Measurements from ENCODE around the gene CDH15. TPM values are rescaled to one million over a fixed set of nuclear protein-coding genes. Genes with fewer than 3 reads are reported as not detected.

The CDH15 gene
- polyA plus RNA-seq, 1 donor from 2014 or later, result not detected

DNA sequence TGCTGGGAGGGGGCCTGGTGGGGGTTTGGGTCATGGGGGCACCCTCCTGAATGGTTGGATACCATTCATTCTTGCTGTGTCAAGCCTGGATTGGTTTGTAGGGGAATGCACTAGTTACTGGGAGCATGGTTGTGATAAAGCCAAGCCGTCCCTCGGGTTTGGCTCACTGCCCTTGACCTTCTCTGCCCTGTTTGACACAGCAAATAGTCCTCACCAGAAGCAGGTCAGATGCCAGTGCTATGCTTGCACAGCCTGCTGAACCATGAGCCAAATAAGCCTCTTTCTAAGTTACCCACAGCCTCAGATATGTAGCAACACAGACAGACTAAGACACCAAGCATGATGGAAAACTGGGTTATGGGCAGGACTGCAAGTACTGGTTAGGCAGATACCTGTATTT, 60.6 kb downstream of the CDH15 start:
- no peak overlapping the region for H3K9ac ChIP-seq (ENCODE audit: low read length)
- no peaks in the 10 kb centered on the region for H3F3A ChIP-seq (ENCODE audit: insufficient read depth, low read length, poor library complexity, severe bottlenecking)
- H3K27ac ChIP-seq (ENCODE audit: low read length), result no peak overlapping the region
- H3K9me3 ChIP-seq (ENCODE audit: low read length), result no peaks in the 10 kb centered on the region
- no peak overlapping the region for H3K4me3 ChIP-seq (ENCODE audit: low read length)
- no peaks in the 10 kb centered on the region for H3K79me2 ChIP-seq (replicated peaks; ENCODE audit: insufficient read depth, low read length)
- peaks cover 7% of the 10 kb centered on the region for H3K36me3 ChIP-seq (ENCODE audit: insufficient read depth, low read length)
- no peaks in the 10 kb centered on the region for H4K20me1 ChIP-seq (ENCODE audit: insufficient read depth)
- H3K4me2 ChIP-seq (ENCODE audit: low read length), result no peak overlapping the region
- no peaks in the 10 kb centered on the region for H3K27me3 ChIP-seq (ENCODE audit: insufficient read depth, low read depth, low read length)
- no peak overlapping the region for H2AFZ ChIP-seq (ENCODE audit: low read depth, low read length)
- no peaks in the 10 kb centered on the region for H3K9me2 ChIP-seq (ENCODE audit: insufficient read depth, low read length)
- TF ChIP-seq, protein P1, sequence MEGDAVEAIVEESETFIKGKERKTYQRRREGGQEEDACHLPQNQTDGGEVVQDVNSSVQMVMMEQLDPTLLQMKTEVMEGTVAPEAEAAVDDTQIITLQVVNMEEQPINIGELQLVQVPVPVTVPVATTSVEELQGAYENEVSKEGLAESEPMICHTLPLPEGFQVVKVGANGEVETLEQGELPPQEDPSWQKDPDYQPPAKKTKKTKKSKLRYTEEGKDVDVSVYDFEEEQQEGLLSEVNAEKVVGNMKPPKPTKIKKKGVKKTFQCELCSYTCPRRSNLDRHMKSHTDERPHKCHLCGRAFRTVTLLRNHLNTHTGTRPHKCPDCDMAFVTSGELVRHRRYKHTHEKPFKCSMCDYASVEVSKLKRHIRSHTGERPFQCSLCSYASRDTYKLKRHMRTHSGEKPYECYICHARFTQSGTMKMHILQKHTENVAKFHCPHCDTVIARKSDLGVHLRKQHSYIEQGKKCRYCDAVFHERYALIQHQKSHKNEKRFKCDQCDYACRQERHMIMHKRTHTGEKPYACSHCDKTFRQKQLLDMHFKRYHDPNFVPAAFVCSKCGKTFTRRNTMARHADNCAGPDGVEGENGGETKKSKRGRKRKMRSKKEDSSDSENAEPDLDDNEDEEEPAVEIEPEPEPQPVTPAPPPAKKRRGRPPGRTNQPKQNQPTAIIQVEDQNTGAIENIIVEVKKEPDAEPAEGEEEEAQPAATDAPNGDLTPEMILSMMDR (IDR thresholded peaks at IDR 0.05; ENCODE audit: poor library complexity, severe bottlenecking), result no peak
- TF ChIP-seq TAF1 (IDR thresholded peaks at IDR 0.05; ENCODE audit: low read depth), result no peak
- TF ChIP-seq MXI1 (conservative IDR thresholded peaks at IDR 0.05; ENCODE audit: poor library complexity, severe bottlenecking), result no peak
- no peak for TF ChIP-seq POLR2AphosphoS5 (IDR thresholded peaks at IDR 0.05)
- no peak for TF ChIP-seq RAD21 (conservative IDR thresholded peaks at IDR 0.05)
- TF ChIP-seq EP300 (conservative IDR thresholded peaks at IDR 0.05; ENCODE audit: poor library complexity, severe bottlenecking), result no peak
- no peak for TF ChIP-seq SMC3 (conservative IDR thresholded peaks at IDR 0.05; ENCODE audit: poor library complexity)
- TF ChIP-seq, protein P2, sequence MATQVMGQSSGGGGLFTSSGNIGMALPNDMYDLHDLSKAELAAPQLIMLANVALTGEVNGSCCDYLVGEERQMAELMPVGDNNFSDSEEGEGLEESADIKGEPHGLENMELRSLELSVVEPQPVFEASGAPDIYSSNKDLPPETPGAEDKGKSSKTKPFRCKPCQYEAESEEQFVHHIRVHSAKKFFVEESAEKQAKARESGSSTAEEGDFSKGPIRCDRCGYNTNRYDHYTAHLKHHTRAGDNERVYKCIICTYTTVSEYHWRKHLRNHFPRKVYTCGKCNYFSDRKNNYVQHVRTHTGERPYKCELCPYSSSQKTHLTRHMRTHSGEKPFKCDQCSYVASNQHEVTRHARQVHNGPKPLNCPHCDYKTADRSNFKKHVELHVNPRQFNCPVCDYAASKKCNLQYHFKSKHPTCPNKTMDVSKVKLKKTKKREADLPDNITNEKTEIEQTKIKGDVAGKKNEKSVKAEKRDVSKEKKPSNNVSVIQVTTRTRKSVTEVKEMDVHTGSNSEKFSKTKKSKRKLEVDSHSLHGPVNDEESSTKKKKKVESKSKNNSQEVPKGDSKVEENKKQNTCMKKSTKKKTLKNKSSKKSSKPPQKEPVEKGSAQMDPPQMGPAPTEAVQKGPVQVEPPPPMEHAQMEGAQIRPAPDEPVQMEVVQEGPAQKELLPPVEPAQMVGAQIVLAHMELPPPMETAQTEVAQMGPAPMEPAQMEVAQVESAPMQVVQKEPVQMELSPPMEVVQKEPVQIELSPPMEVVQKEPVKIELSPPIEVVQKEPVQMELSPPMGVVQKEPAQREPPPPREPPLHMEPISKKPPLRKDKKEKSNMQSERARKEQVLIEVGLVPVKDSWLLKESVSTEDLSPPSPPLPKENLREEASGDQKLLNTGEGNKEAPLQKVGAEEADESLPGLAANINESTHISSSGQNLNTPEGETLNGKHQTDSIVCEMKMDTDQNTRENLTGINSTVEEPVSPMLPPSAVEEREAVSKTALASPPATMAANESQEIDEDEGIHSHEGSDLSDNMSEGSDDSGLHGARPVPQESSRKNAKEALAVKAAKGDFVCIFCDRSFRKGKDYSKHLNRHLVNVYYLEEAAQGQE (IDR thresholded peaks at IDR 0.05; ENCODE audit: borderline replicate concordance), result no peak
- TF ChIP-seq EZH2 (IDR thresholded peaks at IDR 0.05; ENCODE audit: borderline replicate concordance, insufficient read depth, low read length, poor library complexity, severe bottlenecking), result no peak

DNA sequence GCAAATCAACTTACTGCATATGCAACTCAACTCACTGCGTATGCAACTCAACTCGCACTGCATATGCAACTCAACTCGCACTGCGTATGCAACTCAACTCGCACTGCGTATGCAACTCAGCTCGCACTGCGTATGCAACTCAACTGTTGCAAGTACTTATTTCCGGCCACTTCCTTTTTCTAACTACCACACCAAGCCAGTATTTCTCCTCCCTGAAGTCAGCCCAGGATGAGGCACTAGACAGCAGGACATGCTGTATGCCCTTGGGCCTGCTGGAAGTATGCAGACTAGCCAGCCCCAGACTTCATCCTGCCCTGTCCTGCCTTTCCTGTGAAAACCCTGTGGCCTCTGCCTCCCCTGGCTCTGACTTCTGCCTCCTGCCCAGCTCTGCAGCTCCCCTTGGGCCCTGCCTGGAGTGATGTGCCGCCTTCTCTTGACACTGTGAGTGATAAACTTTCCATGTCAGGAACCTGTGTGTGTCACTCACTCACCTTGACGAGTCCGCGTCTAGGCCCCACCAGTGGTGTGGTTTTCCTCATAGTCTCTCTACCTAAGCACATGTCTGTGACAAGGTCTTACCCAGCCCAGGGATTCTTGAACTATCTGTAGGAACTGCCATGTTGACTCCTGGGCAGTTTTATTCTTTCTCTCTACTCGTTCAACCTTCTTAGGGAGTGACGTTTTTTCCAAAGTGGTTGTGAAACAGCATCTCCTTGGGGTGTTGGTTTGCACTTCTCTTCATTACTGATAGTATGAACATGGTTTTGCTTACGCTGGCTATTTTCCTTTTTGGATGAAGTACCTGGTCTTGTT, 62.3 kb downstream of the CDH15 start:
- no peak overlapping the region for H3K9ac ChIP-seq (ENCODE audit: low read length)
- no peaks in the 10 kb centered on the region for H3K27me3 ChIP-seq (ENCODE audit: insufficient read depth, low read depth, low read length)
- no peak for TF ChIP-seq POLR2AphosphoS5 (IDR thresholded peaks at IDR 0.05)
- TF ChIP-seq, protein P2 (IDR thresholded peaks at IDR 0.05; ENCODE audit: borderline replicate concordance), result no peak
- TF ChIP-seq TAF1 (IDR thresholded peaks at IDR 0.05; ENCODE audit: low read depth), result no peak
- no peak for TF ChIP-seq MXI1 (conservative IDR thresholded peaks at IDR 0.05; ENCODE audit: poor library complexity, severe bottlenecking)
- no peak for TF ChIP-seq RAD21 (conservative IDR thresholded peaks at IDR 0.05)
- no peak for TF ChIP-seq SMC3 (conservative IDR thresholded peaks at IDR 0.05; ENCODE audit: poor library complexity)
- TF ChIP-seq, protein P1 (IDR thresholded peaks at IDR 0.05; ENCODE audit: poor library complexity, severe bottlenecking), result no peak
- TF ChIP-seq EP300 (conservative IDR thresholded peaks at IDR 0.05; ENCODE audit: poor library complexity, severe bottlenecking), result no peak
- H3F3A ChIP-seq (ENCODE audit: insufficient read depth, low read length, poor library complexity, severe bottlenecking), result no peaks in the 10 kb centered on the region
- H3K4me2 ChIP-seq (ENCODE audit: low read length), result no peak overlapping the region
- no peaks in the 10 kb centered on the region for H4K20me1 ChIP-seq (ENCODE audit: insufficient read depth)
- H3K79me2 ChIP-seq (replicated peaks; ENCODE audit: insufficient read depth, low read length), result no peaks in the 10 kb centered on the region
- H3K4me3 ChIP-seq (ENCODE audit: low read length), result no peak overlapping the region
- H3K27ac ChIP-seq (ENCODE audit: low read length), result no peak overlapping the region
- H3K9me2 ChIP-seq (ENCODE audit: insufficient read depth, low read length), result no peaks in the 10 kb centered on the region
- H3K36me3 ChIP-seq (ENCODE audit: insufficient read depth, low read length), result no peaks in the 10 kb centered on the region
- H2AFZ ChIP-seq (ENCODE audit: low read depth, low read length), result no peak overlapping the region
- no peaks in the 10 kb centered on the region for H3K9me3 ChIP-seq (ENCODE audit: low read length)

Measured in neural cell (in vitro differentiated cells).